Measurements from ENCODE around the gene CST3. TPM values are rescaled to one million over a fixed set of nuclear protein-coding genes. Genes with fewer than 3 reads are reported as not detected.

Gene CST3
- total and polyA plus RNA-seq, 2 experiments from 2014 or later = 478 to 784 TPM

DNA sequence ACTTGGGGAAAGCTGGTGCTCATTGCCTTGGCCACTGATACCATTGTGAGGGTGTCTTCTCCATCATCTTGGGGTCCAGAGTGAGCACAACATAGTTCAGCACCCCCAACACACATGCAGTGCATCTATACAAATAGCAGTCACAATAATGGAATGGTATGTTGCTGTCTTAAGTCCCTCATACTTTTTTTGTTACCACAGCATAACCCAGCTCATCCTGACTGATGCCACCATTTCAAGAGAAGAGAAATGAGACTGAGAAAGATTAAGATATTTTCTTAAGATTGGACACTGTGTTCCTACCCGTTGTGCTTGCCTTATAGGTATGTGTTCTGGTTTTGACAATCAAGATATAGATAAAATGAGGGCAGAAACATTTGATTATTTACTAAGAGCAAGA lies 35.5 kb upstream of the CST3 start:
- Histone ChIP-seq H3K27ac (no peak overlapping the region), H3K9me2 (ENCODE audit: insufficient read depth) (no peaks in the 10 kb centered on the region), H2AFZ (no peak overlapping the region), H3K4me3 (no peak overlapping the region), H3K9ac (no peak overlapping the region), H3K36me3 (ENCODE audit: low read depth) (no peaks in the 10 kb centered on the region), H3K27me3 (replicated peaks; ENCODE audit: insufficient read depth) (peaks cover 16% of the 10 kb centered on the region; the same call in 1 of the 2 replicates), H3K79me2 (ENCODE audit: insufficient read depth) (no peaks in the 10 kb centered on the region), H3F3A (ENCODE audit: insufficient read depth) (no peaks in the 10 kb centered on the region), H4K20me1 (ENCODE audit: insufficient read depth) (no peaks in the 10 kb centered on the region), H3K4me2 (ENCODE audit: unreplicated experiment) (no peak overlapping the region), H3K9me3 (ENCODE audit: low read depth) (no peaks in the 10 kb centered on the region), H3K4me1 (ENCODE audit: insufficient read depth) (no peaks in the 10 kb centered on the region)
- DNase-seq = no peak
- 63 to 71% methylated on average over 1 of the region's 1 CpG for WGBS, 2 experiments (ENCODE audit: low coverage in 1 of 2, low lambda C conversion rate in 2 of 2, missing lambda C conversion rate in 2 of 2)
- in situ Hi-C loops (cut with MboI) = no loop called here
- no peak for TF ChIP-seq EZH2phosphoT487 (IDR thresholded peaks at IDR 0.05; ENCODE audit: insufficient read depth, low read depth)
- TF ChIP-seq EZH2 (IDR thresholded peaks at IDR 0.05; ENCODE audit: insufficient read depth, poor library complexity, severe bottlenecking) = no peak

DNA sequence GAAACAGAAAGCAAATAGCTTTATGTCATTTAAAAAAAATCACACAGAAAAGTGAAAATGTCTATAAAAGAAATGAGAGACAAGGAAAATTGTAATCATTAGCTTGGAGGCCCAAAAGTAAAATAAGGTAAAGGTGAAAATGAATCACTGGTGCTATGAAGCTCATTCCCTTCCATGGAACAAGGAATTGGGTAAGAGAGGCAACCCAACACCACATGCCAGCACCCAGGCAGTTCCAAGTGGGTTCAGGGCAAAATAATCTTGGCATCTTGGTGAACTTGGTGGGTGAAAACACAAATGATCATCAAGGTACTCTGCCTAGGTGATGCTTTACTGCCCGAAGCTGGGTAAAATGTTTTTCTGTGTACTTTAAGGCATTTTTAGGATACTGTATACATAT lies 34.4 kb upstream of the CST3 start:
- Histone ChIP-seq H3K27me3 (replicated peaks; ENCODE audit: insufficient read depth) (peaks cover 12% of the 10 kb centered on the region; the same call in 1 of the 2 replicates), H3K4me2 (ENCODE audit: unreplicated experiment) (no peak overlapping the region), H3K9ac (no peak overlapping the region), H4K20me1 (ENCODE audit: insufficient read depth) (no peaks in the 10 kb centered on the region), H3F3A (ENCODE audit: insufficient read depth) (no peaks in the 10 kb centered on the region), H3K9me2 (ENCODE audit: insufficient read depth) (no peaks in the 10 kb centered on the region), H3K79me2 (ENCODE audit: insufficient read depth) (no peaks in the 10 kb centered on the region), H3K4me1 (ENCODE audit: insufficient read depth) (no peaks in the 10 kb centered on the region), H2AFZ (no peak overlapping the region), H3K4me3 (no peak overlapping the region), H3K27ac (no peak overlapping the region), H3K36me3 (ENCODE audit: low read depth) (no peaks in the 10 kb centered on the region), H3K9me3 (ENCODE audit: low read depth) (no peaks in the 10 kb centered on the region)
- WGBS, 2 experiments (ENCODE audit: low coverage in 1 of 2, low lambda C conversion rate in 2 of 2, missing lambda C conversion rate in 2 of 2) = 81 to 89% methylated on average over 1 of the region's 1 CpG
- DNase-seq = no peak
- in situ Hi-C loops (cut with MboI) = no loop called here
- TF ChIP-seq EZH2phosphoT487 (IDR thresholded peaks at IDR 0.05; ENCODE audit: insufficient read depth, low read depth) = no peak
- TF ChIP-seq EZH2 (IDR thresholded peaks at IDR 0.05; ENCODE audit: insufficient read depth, poor library complexity, severe bottlenecking) = no peak

DNA sequence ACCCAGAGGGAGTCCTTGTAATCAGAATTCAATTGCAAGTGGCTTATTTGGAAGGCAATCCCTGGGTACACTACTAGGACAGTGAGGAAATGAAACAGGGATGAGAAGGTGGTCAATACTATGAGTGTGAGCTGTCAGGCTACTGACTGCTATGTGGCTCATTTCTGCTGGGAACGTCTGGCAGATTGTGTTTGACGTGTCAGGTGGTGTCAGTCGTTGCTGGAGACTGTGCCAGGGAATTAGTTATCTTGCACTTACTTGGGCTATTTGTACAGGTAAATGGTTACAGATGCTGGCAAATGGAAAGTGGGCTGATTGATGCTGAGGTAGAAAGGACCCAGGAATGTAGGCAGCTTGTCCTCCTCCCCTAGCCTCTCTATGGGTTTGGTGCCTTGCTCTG lies 33.7 kb upstream of the CST3 start:
- Histone ChIP-seq H2AFZ (no peak overlapping the region), H3K27me3 (replicated peaks; ENCODE audit: insufficient read depth) (peaks cover 7% of the 10 kb centered on the region; the same call in 1 of the 2 replicates), H3K4me3 (no peak overlapping the region), H3K27ac (no peak overlapping the region), H3K9ac (no peak overlapping the region), H3K36me3 (ENCODE audit: low read depth) (no peaks in the 10 kb centered on the region), H3K4me1 (ENCODE audit: insufficient read depth) (no peaks in the 10 kb centered on the region), H3K4me2 (ENCODE audit: unreplicated experiment) (no peak overlapping the region), H4K20me1 (ENCODE audit: insufficient read depth) (no peaks in the 10 kb centered on the region), H3F3A (ENCODE audit: insufficient read depth) (no peaks in the 10 kb centered on the region), H3K79me2 (ENCODE audit: insufficient read depth) (no peaks in the 10 kb centered on the region), H3K9me3 (ENCODE audit: low read depth) (no peaks in the 10 kb centered on the region), H3K9me2 (ENCODE audit: insufficient read depth) (no peaks in the 10 kb centered on the region)
- TF ChIP-seq EZH2phosphoT487 (IDR thresholded peaks at IDR 0.05; ENCODE audit: insufficient read depth, low read depth) (no peak), EZH2 (IDR thresholded peaks at IDR 0.05; ENCODE audit: insufficient read depth, poor library complexity, severe bottlenecking) (no peak)
- in situ Hi-C loops (cut with MboI) = no loop called here
- 33 to 36% methylated on average over 3 of the region's 3 CpGs for WGBS, 2 experiments (ENCODE audit: low coverage in 1 of 2, low lambda C conversion rate in 2 of 2, missing lambda C conversion rate in 2 of 2)
- DNase-seq = no peak

DNA sequence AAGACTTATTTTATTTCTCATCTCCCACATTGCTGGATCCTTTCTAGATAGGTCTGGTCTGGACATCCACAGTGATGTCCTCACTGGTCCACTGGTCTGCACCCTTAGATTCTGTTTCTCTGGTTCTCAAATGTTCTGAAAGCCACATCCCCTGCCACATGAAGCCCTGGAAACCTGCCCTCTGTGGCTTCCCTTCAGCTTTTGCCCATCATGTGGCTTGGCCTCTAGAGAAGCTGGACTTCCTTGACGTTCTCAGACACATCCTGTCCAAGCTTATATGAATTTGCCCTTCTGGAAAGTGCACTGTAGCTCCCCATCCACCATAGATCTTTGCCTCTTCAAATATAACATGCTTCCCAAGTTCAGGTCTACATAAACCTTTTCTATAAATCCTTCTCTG lies 32.6 kb upstream of the CST3 start:
- H3K9me2 ChIP-seq (ENCODE audit: insufficient read depth) = no peaks in the 10 kb centered on the region
- no peaks in the 10 kb centered on the region for H3K4me1 ChIP-seq (ENCODE audit: insufficient read depth)
- WGBS, 2 experiments (ENCODE audit: low coverage in 1 of 2, low lambda C conversion rate in 2 of 2, missing lambda C conversion rate in 2 of 2) = 0 to 5% methylated on average over 1 of the region's 1 CpG
- TF ChIP-seq EZH2phosphoT487 (IDR thresholded peaks at IDR 0.05; ENCODE audit: insufficient read depth, low read depth) (no peak), EZH2 (IDR thresholded peaks at IDR 0.05; ENCODE audit: insufficient read depth, poor library complexity, severe bottlenecking) (no peak)
- no peak for DNase-seq
- H3K9ac ChIP-seq = no peak overlapping the region
- in situ Hi-C loops (cut with MboI) = no loop called here
- H3K4me3 ChIP-seq = no peak overlapping the region
- no peaks in the 10 kb centered on the region for H4K20me1 ChIP-seq (ENCODE audit: insufficient read depth)
- H3K36me3 ChIP-seq (ENCODE audit: low read depth) = no peaks in the 10 kb centered on the region
- H3K4me2 ChIP-seq (ENCODE audit: unreplicated experiment) = no peak overlapping the region
- 0 out of 2 replicates have a peak, but pooled peaks cover 3% of the 10 kb centered on the region for H3K27me3 ChIP-seq (replicated peaks; ENCODE audit: insufficient read depth)
- no peaks in the 10 kb centered on the region for H3K79me2 ChIP-seq (ENCODE audit: insufficient read depth)
- H2AFZ ChIP-seq = no peak overlapping the region
- no peaks in the 10 kb centered on the region for H3K9me3 ChIP-seq (ENCODE audit: low read depth)
- H3F3A ChIP-seq (ENCODE audit: insufficient read depth) = no peaks in the 10 kb centered on the region
- no peak overlapping the region for H3K27ac ChIP-seq

DNA sequence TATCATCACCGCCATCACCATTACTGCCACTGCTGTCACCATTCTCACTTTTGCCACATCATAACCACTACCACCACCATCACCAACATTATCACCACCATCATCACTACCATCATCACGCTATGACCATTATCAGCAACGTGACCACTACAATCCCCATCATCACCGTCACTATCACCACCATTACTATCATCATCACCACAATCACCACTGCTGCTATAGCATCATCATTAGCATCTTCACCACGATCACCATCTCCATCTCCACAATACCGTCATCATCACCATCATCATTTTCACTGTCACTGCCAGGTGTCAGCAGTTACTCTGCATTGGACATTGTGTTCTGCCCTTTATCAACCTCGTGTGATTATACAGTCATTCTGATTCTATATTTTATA lies 32.1 kb upstream of the CST3 start:
- WGBS, 2 experiments (ENCODE audit: low coverage in 1 of 2, low lambda C conversion rate in 2 of 2, missing lambda C conversion rate in 2 of 2) = 65 to 72% methylated on average over 7 of the region's 7 CpGs
- H3F3A ChIP-seq (ENCODE audit: insufficient read depth) = no peaks in the 10 kb centered on the region
- no peaks in the 10 kb centered on the region for H3K79me2 ChIP-seq (ENCODE audit: insufficient read depth)
- no peak for TF ChIP-seq EZH2 (IDR thresholded peaks at IDR 0.05; ENCODE audit: insufficient read depth, poor library complexity, severe bottlenecking)
- no peak for TF ChIP-seq EZH2phosphoT487 (IDR thresholded peaks at IDR 0.05; ENCODE audit: insufficient read depth, low read depth)
- no peak overlapping the region for H3K4me2 ChIP-seq (ENCODE audit: unreplicated experiment)
- no peaks in the 10 kb centered on the region for H3K9me2 ChIP-seq (ENCODE audit: insufficient read depth)
- H3K4me3 ChIP-seq = no peak overlapping the region
- 0 out of 2 replicates have a peak, but pooled peaks cover 3% of the 10 kb centered on the region for H3K27me3 ChIP-seq (replicated peaks; ENCODE audit: insufficient read depth)
- H2AFZ ChIP-seq = no peak overlapping the region
- H3K27ac ChIP-seq = no peak overlapping the region
- no peak overlapping the region for H3K9ac ChIP-seq
- DNase-seq = no peak
- H4K20me1 ChIP-seq (ENCODE audit: insufficient read depth) = no peaks in the 10 kb centered on the region
- H3K36me3 ChIP-seq (ENCODE audit: low read depth) = no peaks in the 10 kb centered on the region
- no peaks in the 10 kb centered on the region for H3K9me3 ChIP-seq (ENCODE audit: low read depth)
- no peaks in the 10 kb centered on the region for H3K4me1 ChIP-seq (ENCODE audit: insufficient read depth)
- in situ Hi-C loops (cut with MboI) = no loop called here

Data from GM23248 (cell line).